ENCODE data around the gene FLNB.

- no peak for TF ChIP-seq CTCF (IDR thresholded peaks at IDR 0.05; ENCODE audit: insufficient read depth, low read depth, low read length)
- TF ChIP-seq EZH2 (IDR thresholded peaks at IDR 0.05; ENCODE audit: insufficient read depth, low read length) = no peak
Measured at GRCh38 chr3:57966829-57967228, 41.4 kb upstream of the FLNB start.
